Ovary (tissue), 9 donors: ENCODE measurements around the gene PLK5. TPM values are rescaled to one million over a fixed set of nuclear protein-coding genes. Genes with fewer than 3 reads are reported as not detected.

Experiments used
- DNase-seq, 5 donors: peaks; one replicate each; pipeline ENCODE4 v3.0.0-alpha.2; 2019 to 2020
- H3K27ac ChIP-seq, 2 donors: fragments of 200-600 bp; one replicate each; pipeline versions ENCODE4 v1.5.1 to v1.8.0; 2019 to 2022
- H3K27me3 ChIP-seq: fragments of 200-600 bp; one replicate; pipeline ENCODE4 v1.8.0; 2022
- H3K36me3 ChIP-seq: fragments of 200-600 bp; sonication (generic); one replicate; pipeline ENCODE4 v1.5.1; 2019
- H3K4me1 ChIP-seq: one replicate; pipeline ENCODE4 v1.8.1; 2013; ENCODE audit warnings: mild to moderate bottlenecking, moderate library complexity; ENCODE audit not compliant: insufficient read depth
- H3K4me3 ChIP-seq: fragments of 200-600 bp; sonication (generic); one replicate; pipeline ENCODE4 v1.5.1; 2017
- H3K9me3 ChIP-seq, 2 donors: fragments of 200-600 bp in 1 of 2; sonication (generic) in 1 of 2; one replicate each; pipeline versions ENCODE4 v1.5.1 to v1.8.1; 2013 to 2019; ENCODE audit warnings: mild to moderate bottlenecking in 1 of 2, moderate library complexity in 1 of 2
- EP300 ChIP-seq: sonication (generic); formaldehyde crosslinking; IDR thresholded peaks from one replicate; pipeline ENCODE4 v1.6.1; 2017; ENCODE audit warnings: antibody characterized with exemption
- POLR2A ChIP-seq: fragments of 450-650 bp; IDR thresholded peaks from one replicate; pipeline ENCODE4 v1.6.1; 2017; ENCODE audit warnings: antibody characterized with exemption, mild to moderate bottlenecking, moderate library complexity
- WGBS, 3 donors: extraction: QIAGEN DNeasy Blood & Tissue Kit in 1 of 3; methylation state at CpG; one replicate each; pipeline versions ENCODE4 v1.1.5 to v1.1.7; 2013 to 2017; 5-methylcytosine and 5-hydroxymethylcytosine counted together
- intact Hi-C, 4 donors: fragments of 100-400 bp; cut with DNase I; formaldehyde crosslinking; loops; one replicate each; pipeline versions ENCODE4 v1.11.0 to v1.15.1; 2022 to 2023
- polyA plus RNA-seq, 2 donors: library from polyadenylated mRNA; stranded (reverse); fragments of 200-250 nt in 1 of 2; fragments of 350-450 nt in 1 of 2; fragmentation: Illumina TruSeq in 1 of 2; extraction: RNeasy Lipid Tissue Mini Kit (QIAGEN cat#74804) in 1 of 2; gene quantifications; one replicate each; pipeline ENCODE4 v1.2.3, GENCODE V29; 2013 to 2014
- total RNA-seq, 7 donors: library from RNA; depleted of rRNA in 2 of 7; stranded (reverse); fragments of >200 nt in 2 of 7; fragmentation: NEBNext Ultra II Directional in 3 of 7; extraction: Animal tissue kit (Norgen Biotek cat#: 25700) in 3 of 7; gene quantifications; one replicate each; pipeline versions ENCODE4 v1.1.0 to v1.2.4, GENCODE V29; 2016 to 2023
- TF ChIP-seq, protein P1 (sequence below), 3 donors: fragments of 450-650 bp in 2 of 3; fragments of 200-600 bp in 1 of 3; IDR thresholded peaks; one replicate each; pipeline versions ENCODE4 v1.5.1 to v1.8.0; 2016 to 2022; ENCODE audit warnings: antibody characterized with exemption in 3 of 3, mild to moderate bottlenecking in 1 of 3
- donor health status: DM: no; HTN: no; CAD: no; lungs with moderate emphysema.
- donor health status: DM: no; HTN: no; CAD: no.
- donor health status: Bipolar disorder and iron deficiency.
- donor health status: DM: yes; HTN: yes; CAD: no.
- donor health status: DM: no; HTN: no; CAD: no.
- donor health status: DM: yes; HTN: yes; CAD: no.

PLK5 gene
- total and polyA plus RNA-seq, 9 donors: 0.11 to 1.1 (median 0.65) TPM; not detected in 5

DNA sequence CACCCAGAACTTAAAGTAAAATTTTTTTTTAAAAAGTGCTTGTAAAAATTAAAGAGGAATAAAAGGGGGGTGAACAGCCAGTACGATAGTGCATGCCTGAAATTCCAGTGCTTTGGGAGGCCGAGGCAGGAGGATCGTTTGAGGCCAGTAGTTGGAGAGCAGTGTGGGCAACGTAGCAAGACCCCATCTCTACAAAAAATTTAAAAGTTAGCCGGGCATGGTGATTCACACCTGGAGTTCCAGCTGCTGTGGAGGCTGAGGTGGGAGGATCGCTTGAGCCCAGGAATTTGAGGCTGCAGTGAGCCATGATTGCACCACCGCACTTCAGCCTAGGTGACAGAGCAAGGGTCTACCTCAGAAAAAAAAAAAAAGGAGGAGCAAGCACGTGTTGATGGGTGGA, 18.9 kb upstream of the PLK5 start:
- no peaks in the 10 kb centered on the region for H3K9me3 ChIP-seq
- no peaks in the 10 kb centered on the region for H3K36me3 ChIP-seq
- WGBS, 3 donors: 50 to 67% (median 58%) methylated on average over 8 of the region's 8 CpGs
- H3K4me1 ChIP-seq: peaks cover 2% of the 10 kb centered on the region
- peaks cover 3% of the 10 kb centered on the region for H3K27me3 ChIP-seq
- no peak overlapping the region for H3K4me3 ChIP-seq
- intact Hi-C loops: no loop called here
- no peak overlapping the region for H3K27ac ChIP-seq
- TF ChIP-seq POLR2A (no peak), EP300 (no peak)
- TF ChIP-seq, protein P1, sequence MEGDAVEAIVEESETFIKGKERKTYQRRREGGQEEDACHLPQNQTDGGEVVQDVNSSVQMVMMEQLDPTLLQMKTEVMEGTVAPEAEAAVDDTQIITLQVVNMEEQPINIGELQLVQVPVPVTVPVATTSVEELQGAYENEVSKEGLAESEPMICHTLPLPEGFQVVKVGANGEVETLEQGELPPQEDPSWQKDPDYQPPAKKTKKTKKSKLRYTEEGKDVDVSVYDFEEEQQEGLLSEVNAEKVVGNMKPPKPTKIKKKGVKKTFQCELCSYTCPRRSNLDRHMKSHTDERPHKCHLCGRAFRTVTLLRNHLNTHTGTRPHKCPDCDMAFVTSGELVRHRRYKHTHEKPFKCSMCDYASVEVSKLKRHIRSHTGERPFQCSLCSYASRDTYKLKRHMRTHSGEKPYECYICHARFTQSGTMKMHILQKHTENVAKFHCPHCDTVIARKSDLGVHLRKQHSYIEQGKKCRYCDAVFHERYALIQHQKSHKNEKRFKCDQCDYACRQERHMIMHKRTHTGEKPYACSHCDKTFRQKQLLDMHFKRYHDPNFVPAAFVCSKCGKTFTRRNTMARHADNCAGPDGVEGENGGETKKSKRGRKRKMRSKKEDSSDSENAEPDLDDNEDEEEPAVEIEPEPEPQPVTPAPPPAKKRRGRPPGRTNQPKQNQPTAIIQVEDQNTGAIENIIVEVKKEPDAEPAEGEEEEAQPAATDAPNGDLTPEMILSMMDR (IDR thresholded peaks at IDR 0.05): no peak
- DNase-seq: no peak

DNA sequence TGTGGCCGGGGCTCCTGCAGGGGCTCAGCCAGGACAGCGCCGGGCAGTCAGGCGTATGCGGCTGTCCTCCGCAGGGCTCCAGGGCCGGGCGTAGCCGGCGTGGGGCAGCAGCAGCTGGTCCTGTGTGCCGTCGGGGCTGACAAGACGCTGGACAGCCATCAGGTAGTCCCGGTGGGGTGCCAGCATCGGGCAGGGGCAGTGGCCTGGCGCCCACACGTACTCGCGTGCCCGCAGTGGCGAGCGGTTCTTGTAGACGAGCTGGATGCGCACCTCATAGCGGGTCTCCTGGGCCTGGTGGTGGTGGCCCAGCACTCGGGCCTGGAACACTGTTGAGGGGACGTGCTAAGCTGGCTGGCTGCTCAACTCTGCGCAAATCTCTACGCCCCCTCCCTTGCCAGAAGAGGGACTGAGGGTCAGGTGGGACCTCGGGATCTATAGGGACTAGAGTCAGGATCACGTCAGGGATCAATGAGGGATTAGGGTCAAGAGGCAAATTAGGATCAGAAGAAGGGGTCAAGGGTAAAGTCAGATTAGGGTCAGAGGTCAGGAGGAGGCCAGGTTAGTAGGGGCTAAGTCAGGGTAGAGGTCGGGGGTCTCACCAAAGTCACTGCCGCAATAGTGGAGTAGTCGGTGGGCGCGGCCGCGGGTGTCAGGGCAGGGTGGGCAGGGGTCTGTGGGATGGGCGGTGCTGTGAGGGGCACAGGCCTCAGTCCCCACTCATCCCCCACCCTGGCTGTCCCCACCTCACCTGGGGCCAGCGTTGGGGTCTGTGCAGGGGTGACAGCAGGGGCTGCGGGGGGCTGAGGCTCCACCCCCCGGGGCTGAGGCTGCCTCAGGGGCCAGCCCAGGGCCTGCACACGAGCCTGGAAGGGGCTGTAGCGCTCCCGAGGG, 17.6 kb upstream of the PLK5 start:
- intact Hi-C loops: no loop called here
- TF ChIP-seq POLR2A (no peak), EP300 (no peak)
- TF ChIP-seq, protein P1 (IDR thresholded peaks at IDR 0.05): no peak
- DNase-seq: peak in 3 of 5 donors; percentile 16 to 49 (median 31)
- H3K4me3 ChIP-seq: no peak overlapping the region
- no peaks in the 10 kb centered on the region for H3K36me3 ChIP-seq
- H3K9me3 ChIP-seq: no peaks in the 10 kb centered on the region
- no peak overlapping the region for H3K27ac ChIP-seq
- H3K27me3 ChIP-seq: peaks cover 3% of the 10 kb centered on the region
- 82 to 87% (median 83%) methylated on average over 44 to 45 of the region's 45 CpGs for WGBS, 3 donors
- peaks cover 2% of the 10 kb centered on the region for H3K4me1 ChIP-seq

DNA sequence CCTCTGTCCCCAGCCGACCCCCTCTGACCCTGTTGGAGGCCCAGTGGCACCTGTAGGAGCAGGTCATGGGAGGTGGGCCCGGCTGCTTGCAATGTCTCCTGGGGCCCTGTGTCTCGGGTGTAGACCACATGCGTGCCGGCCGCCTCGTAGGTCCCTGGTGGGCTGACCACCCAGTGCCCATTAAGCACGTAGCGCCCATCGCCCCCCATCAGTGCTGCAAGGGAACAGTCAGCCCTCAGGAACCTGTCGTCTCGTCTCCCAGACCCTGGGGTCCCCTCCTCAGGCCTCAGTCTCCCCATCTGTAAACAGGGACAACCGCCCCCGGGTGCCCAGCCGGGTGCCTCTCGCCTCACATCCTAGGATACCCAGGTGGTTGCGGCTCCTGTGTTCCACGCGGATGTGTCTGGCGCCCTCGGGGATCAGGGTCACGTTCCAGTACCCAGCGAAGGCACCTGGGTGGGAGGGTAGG, 16.7 kb upstream of the PLK5 start:
- TF ChIP-seq EP300 (no peak), POLR2A (no peak)
- TF ChIP-seq, protein P1 (IDR thresholded peaks at IDR 0.05): no peak
- Histone ChIP-seq H3K27ac (peak overlapping the region in 1 of 2 donors; percentile 87), H3K4me1 (peaks cover 2% of the 10 kb centered on the region), H3K36me3 (no peaks in the 10 kb centered on the region), H3K4me3 (peak overlapping the region; percentile 38), H3K9me3 (no peaks in the 10 kb centered on the region), H3K27me3 (peaks cover 3% of the 10 kb centered on the region)
- 42 to 55% (median 48%) methylated on average over 23 of the region's 23 CpGs for WGBS, 3 donors
- DNase-seq: peak in 4 of 5 donors; percentile 29 to 62 (median 47)
- intact Hi-C loops: no loop called here

DNA sequence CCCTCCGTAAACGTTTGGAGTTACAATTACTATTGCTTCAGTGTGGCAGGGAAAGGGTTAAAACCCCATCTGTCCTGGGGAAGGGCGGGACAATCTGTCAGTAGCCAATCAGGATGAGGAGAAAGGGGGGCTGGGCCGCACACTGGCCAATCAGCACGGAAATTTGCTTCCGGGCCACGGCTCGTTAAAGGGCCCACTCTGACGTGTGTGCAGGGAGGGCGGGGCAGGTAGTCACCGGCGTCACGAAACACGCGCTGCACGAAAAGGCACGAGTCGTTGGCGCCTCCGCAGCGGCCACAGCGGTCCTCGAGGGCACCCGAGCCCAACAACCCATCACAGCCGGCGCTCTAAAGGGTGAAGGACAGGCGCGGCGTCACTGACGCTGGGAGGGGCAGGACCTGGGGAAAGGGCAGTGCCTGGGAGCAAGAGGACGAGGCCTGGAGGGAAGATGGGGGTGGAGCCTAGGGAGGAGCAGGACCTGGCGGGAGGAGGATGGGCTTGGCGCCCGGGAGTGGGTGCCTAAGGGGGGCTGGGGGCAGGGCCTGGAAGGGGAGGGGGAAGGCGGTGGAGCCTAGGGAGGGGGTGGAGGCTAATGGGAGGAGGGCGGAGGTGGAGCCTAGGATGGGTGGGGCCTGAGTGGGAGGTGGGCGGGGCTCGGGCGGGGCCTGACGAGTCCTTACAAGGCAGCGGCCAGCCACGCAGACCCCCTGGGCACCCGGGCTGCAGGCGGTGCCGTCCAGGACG, 15.9 kb upstream of the PLK5 start:
- TF ChIP-seq POLR2A (no peak), EP300 (peak; percentile 69)
- peak; percentile 94 to 96 (median 95) for DNase-seq
- intact Hi-C loops: no loop called here
- Histone ChIP-seq H3K36me3 (no peaks in the 10 kb centered on the region), H3K27ac (peak overlapping the region; percentile 17 to 87), H3K9me3 (no peaks in the 10 kb centered on the region), H3K27me3 (peaks cover 3% of the 10 kb centered on the region), H3K4me3 (peak overlapping the region; percentile 38), H3K4me1 (peaks cover 2% of the 10 kb centered on the region)
- 0 to 1% (median 0%) methylated on average over 41 to 46 of the region's 46 CpGs for WGBS, 3 donors
